SK-N-SH (cell line): ENCODE data around the gene ADCK1.

Source experiments
- GATA2 ChIP-seq: sonication (generic); formaldehyde crosslinking; IDR thresholded peaks from 2 replicates; pipeline ENCODE4 v1.5.0; 2020; ENCODE audit warnings: mild to moderate bottlenecking, missing genetic modification reagents
- RAD21 ChIP-seq: IDR thresholded peaks from 2 replicates; pipeline ENCODE4 v1.6.1; 2012; ENCODE audit warnings: mild to moderate bottlenecking, low read length
- TAF1 ChIP-seq: IDR thresholded peaks from 2 replicates; pipeline ENCODE4 v1.6.1; 2012; ENCODE audit warnings: low read depth, mild to moderate bottlenecking, low read length, moderate library complexity, borderline replicate concordance
- TEAD4 ChIP-seq: IDR thresholded peaks from 2 replicates; pipeline ENCODE4 v1.4.0; 2012; ENCODE audit warnings: mild to moderate bottlenecking, borderline replicate concordance; ENCODE audit not compliant: insufficient read depth
- TF ChIP-seq, protein P1 (sequence below): IDR thresholded peaks from 2 replicates; pipeline ENCODE4 v1.6.1; 2012; ENCODE audit warnings: mild to moderate bottlenecking, low read depth, low read length, moderate library complexity
- TF ChIP-seq, protein P2 (sequence below): fragments of 200-600 bp; sonication (generic); IDR thresholded peaks from 2 replicates; pipeline ENCODE4 v1.6.1; 2017; ENCODE audit warnings: antibody characterized with exemption, mild to moderate bottlenecking, moderate library complexity

DNA sequence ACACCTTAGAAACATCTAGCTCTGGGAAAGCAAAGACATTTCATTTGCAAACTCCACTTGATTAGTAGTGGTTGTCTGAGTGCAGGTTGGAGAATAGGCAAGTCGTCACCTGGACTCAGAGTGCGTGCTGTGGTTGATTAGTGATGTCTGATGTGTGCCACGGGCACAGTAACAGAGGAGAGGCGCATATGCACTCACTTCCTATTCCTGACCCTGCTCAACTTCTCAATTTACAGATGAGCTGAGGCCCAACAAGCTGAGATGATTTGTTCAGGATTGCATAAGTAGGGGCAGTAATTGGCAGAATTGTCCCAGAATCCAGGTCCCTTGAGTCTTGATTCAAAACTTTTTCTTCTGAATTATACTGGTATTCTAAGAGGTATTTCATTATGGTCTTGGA, 44.9 kb downstream of the ADCK1 start:
- TF ChIP-seq TEAD4, result no peak
- TF ChIP-seq GATA2 (CRISPR knock-in tag), result no peak
- TF ChIP-seq, protein P1, sequence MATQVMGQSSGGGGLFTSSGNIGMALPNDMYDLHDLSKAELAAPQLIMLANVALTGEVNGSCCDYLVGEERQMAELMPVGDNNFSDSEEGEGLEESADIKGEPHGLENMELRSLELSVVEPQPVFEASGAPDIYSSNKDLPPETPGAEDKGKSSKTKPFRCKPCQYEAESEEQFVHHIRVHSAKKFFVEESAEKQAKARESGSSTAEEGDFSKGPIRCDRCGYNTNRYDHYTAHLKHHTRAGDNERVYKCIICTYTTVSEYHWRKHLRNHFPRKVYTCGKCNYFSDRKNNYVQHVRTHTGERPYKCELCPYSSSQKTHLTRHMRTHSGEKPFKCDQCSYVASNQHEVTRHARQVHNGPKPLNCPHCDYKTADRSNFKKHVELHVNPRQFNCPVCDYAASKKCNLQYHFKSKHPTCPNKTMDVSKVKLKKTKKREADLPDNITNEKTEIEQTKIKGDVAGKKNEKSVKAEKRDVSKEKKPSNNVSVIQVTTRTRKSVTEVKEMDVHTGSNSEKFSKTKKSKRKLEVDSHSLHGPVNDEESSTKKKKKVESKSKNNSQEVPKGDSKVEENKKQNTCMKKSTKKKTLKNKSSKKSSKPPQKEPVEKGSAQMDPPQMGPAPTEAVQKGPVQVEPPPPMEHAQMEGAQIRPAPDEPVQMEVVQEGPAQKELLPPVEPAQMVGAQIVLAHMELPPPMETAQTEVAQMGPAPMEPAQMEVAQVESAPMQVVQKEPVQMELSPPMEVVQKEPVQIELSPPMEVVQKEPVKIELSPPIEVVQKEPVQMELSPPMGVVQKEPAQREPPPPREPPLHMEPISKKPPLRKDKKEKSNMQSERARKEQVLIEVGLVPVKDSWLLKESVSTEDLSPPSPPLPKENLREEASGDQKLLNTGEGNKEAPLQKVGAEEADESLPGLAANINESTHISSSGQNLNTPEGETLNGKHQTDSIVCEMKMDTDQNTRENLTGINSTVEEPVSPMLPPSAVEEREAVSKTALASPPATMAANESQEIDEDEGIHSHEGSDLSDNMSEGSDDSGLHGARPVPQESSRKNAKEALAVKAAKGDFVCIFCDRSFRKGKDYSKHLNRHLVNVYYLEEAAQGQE, result no peak
- TF ChIP-seq, protein P2, sequence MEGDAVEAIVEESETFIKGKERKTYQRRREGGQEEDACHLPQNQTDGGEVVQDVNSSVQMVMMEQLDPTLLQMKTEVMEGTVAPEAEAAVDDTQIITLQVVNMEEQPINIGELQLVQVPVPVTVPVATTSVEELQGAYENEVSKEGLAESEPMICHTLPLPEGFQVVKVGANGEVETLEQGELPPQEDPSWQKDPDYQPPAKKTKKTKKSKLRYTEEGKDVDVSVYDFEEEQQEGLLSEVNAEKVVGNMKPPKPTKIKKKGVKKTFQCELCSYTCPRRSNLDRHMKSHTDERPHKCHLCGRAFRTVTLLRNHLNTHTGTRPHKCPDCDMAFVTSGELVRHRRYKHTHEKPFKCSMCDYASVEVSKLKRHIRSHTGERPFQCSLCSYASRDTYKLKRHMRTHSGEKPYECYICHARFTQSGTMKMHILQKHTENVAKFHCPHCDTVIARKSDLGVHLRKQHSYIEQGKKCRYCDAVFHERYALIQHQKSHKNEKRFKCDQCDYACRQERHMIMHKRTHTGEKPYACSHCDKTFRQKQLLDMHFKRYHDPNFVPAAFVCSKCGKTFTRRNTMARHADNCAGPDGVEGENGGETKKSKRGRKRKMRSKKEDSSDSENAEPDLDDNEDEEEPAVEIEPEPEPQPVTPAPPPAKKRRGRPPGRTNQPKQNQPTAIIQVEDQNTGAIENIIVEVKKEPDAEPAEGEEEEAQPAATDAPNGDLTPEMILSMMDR, result no peak
- TF ChIP-seq TAF1, result no peak
- no peak for TF ChIP-seq RAD21
